ENCODE results near the gene MAN1A1. TPM values are rescaled to one million over a fixed set of nuclear protein-coding genes. Genes with fewer than 3 reads are reported as not detected.
"Not testable (repeated sequence)": the region's sequence is repeated elsewhere in the genome, so short reads cannot be mapped to it uniquely, and the experiment has no call there.

Gene MAN1A1
- total RNA-seq, 1 experiment from 2014 or later, result not detected

GRCh38 chr6:119311514-119312142 is 37.9 kb downstream of the MAN1A1 start:
- DNase-seq (ENCODE audit: low spot score), result no peak
- in situ Hi-C loops (cut with HindIII; ENCODE audit: low sequenced_read_pairs), result no loop called here

- no peak for DNase-seq (ENCODE audit: low spot score)
- in situ Hi-C loops (cut with HindIII; ENCODE audit: low sequenced_read_pairs), result no loop called here
Observed at GRCh38 chr6:119310486-119311036, 39.0 kb downstream of the MAN1A1 start.

- DNase-seq (ENCODE audit: low spot score), result no peak
- in situ Hi-C loops (cut with HindIII; ENCODE audit: low sequenced_read_pairs), result no loop called here
Observed at GRCh38 chr6:119308991-119309657, 40.4 kb downstream of the MAN1A1 start.

GRCh38 chr6:119308048-119308570 is 41.5 kb downstream of the MAN1A1 start:
- DNase-seq (ENCODE audit: low spot score), result no peak
- in situ Hi-C loops (cut with HindIII; ENCODE audit: low sequenced_read_pairs), result no loop called here

- in situ Hi-C loops (cut with HindIII; ENCODE audit: low sequenced_read_pairs), result no loop called here
- no peak for DNase-seq (ENCODE audit: low spot score)
Observed at GRCh38 chr6:119307056-119307455, 42.5 kb downstream of the MAN1A1 start.

GRCh38 chr6:119306396-119306968 is 43.1 kb downstream of the MAN1A1 start:
- DNase-seq (ENCODE audit: low spot score), result no peak
- in situ Hi-C loops (cut with HindIII; ENCODE audit: low sequenced_read_pairs), result no loop called here

- DNase-seq (ENCODE audit: low spot score), result no peak
- in situ Hi-C loops (cut with HindIII; ENCODE audit: low sequenced_read_pairs), result no loop called here
Observed at GRCh38 chr6:119303164-119303887, 46.2 kb downstream of the MAN1A1 start.

GRCh38 chr6:119301429-119301828 is 48.1 kb downstream of the MAN1A1 start:
- no peak for DNase-seq (ENCODE audit: low spot score)
- in situ Hi-C loops (cut with HindIII; ENCODE audit: low sequenced_read_pairs), result no loop called here

GRCh38 chr6:119299694-119300093 is 49.9 kb downstream of the MAN1A1 start:
- in situ Hi-C loops (cut with HindIII; ENCODE audit: low sequenced_read_pairs), result no loop called here
- DNase-seq (ENCODE audit: low spot score), result no peak

GRCh38 chr6:119297049-119297448 is 52.5 kb downstream of the MAN1A1 start:
- no peak for DNase-seq (ENCODE audit: low spot score)
- in situ Hi-C loops (cut with HindIII; ENCODE audit: low sequenced_read_pairs), result no loop called here

GRCh38 chr6:119296036-119297035 is 53.2 kb downstream of the MAN1A1 start:
- no peak for DNase-seq (ENCODE audit: low spot score)
- in situ Hi-C loops (cut with HindIII; ENCODE audit: low sequenced_read_pairs), result no loop called here

- in situ Hi-C loops (cut with HindIII; ENCODE audit: low sequenced_read_pairs), result no loop called here
- DNase-seq (ENCODE audit: low spot score), result no peak
Observed at GRCh38 chr6:119294984-119295383, 54.6 kb downstream of the MAN1A1 start.

GRCh38 chr6:119291060-119291459 is 58.5 kb downstream of the MAN1A1 start:
- DNase-seq (ENCODE audit: low spot score); in situ Hi-C loops (cut with HindIII; ENCODE audit: low sequenced_read_pairs): not testable (repeated sequence)

GRCh38 chr6:119290306-119290705 is 59.3 kb downstream of the MAN1A1 start:
- no peak for DNase-seq (ENCODE audit: low spot score)
- in situ Hi-C loops (cut with HindIII; ENCODE audit: low sequenced_read_pairs), result no loop called here

GRCh38 chr6:119289651-119290050 is 59.9 kb downstream of the MAN1A1 start:
- no peak for DNase-seq (ENCODE audit: low spot score)
- in situ Hi-C loops (cut with HindIII; ENCODE audit: low sequenced_read_pairs), result no loop called here

- no peak for DNase-seq (ENCODE audit: low spot score)
- in situ Hi-C loops (cut with HindIII; ENCODE audit: low sequenced_read_pairs), result no loop called here
Observed at GRCh38 chr6:119285908-119286625, 63.5 kb downstream of the MAN1A1 start.

- DNase-seq (ENCODE audit: low spot score), result no peak
- in situ Hi-C loops (cut with HindIII; ENCODE audit: low sequenced_read_pairs), result no loop called here
Observed at GRCh38 chr6:119284861-119285521, 64.6 kb downstream of the MAN1A1 start.
